Measurements from ENCODE around the gene KEAP1. TPM values are rescaled to one million over a fixed set of nuclear protein-coding genes. Genes with fewer than 3 reads are reported as not detected.

KEAP1 gene
- polyA plus RNA-seq, 1 donor from 2014 or later, result 39.0 TPM

GRCh38 chr19:10508707-10509106 is 5.6 kb upstream of the KEAP1 start:
- no peak for TF ChIP-seq REST (IDR thresholded peaks at IDR 0.05; ENCODE audit: borderline replicate concordance)
- no peak for TF ChIP-seq CTCF (IDR thresholded peaks at IDR 0.05; ENCODE audit: poor library complexity, severe bottlenecking)
- TF ChIP-seq POLR2AphosphoS5 (IDR thresholded peaks at IDR 0.05), result no peak
- TF ChIP-seq MXI1 (conservative IDR thresholded peaks at IDR 0.05; ENCODE audit: poor library complexity, severe bottlenecking), result no peak
- no peak for TF ChIP-seq EP300 (conservative IDR thresholded peaks at IDR 0.05; ENCODE audit: poor library complexity, severe bottlenecking)
- TF ChIP-seq SMC3 (conservative IDR thresholded peaks at IDR 0.05; ENCODE audit: poor library complexity), result no peak
- TF ChIP-seq TAF1 (IDR thresholded peaks at IDR 0.05; ENCODE audit: low read depth), result no peak
- no peak for TF ChIP-seq EZH2 (IDR thresholded peaks at IDR 0.05; ENCODE audit: borderline replicate concordance, insufficient read depth, low read length, poor library complexity, severe bottlenecking)
- no peak for TF ChIP-seq RAD21 (conservative IDR thresholded peaks at IDR 0.05)
- no peaks in the 10 kb centered on the region for H3K9me3 ChIP-seq (ENCODE audit: low read length)
- H3K36me3 ChIP-seq (ENCODE audit: insufficient read depth, low read length), result no peaks in the 10 kb centered on the region
- no peak overlapping the region for H3K4me3 ChIP-seq (ENCODE audit: low read length)
- H3K4me2 ChIP-seq (ENCODE audit: low read length), result no peak overlapping the region
- no peaks in the 10 kb centered on the region for H3K79me2 ChIP-seq (replicated peaks; ENCODE audit: insufficient read depth, low read length)
- no peak overlapping the region for H3K27ac ChIP-seq (ENCODE audit: low read length)
- no peak overlapping the region for H2AFZ ChIP-seq (ENCODE audit: low read depth, low read length)
- H3K9me2 ChIP-seq (ENCODE audit: insufficient read depth, low read length), result no peaks in the 10 kb centered on the region
- H3K9ac ChIP-seq (ENCODE audit: low read length), result no peak overlapping the region
- peaks cover 22% of the 10 kb centered on the region for H3K27me3 ChIP-seq (ENCODE audit: insufficient read depth, low read depth, low read length)
- no peaks in the 10 kb centered on the region for H4K20me1 ChIP-seq (ENCODE audit: insufficient read depth)
- no peaks in the 10 kb centered on the region for H3F3A ChIP-seq (ENCODE audit: insufficient read depth, low read length, poor library complexity, severe bottlenecking)

- no peak for TF ChIP-seq MXI1 (conservative IDR thresholded peaks at IDR 0.05; ENCODE audit: poor library complexity, severe bottlenecking)
- TF ChIP-seq EP300 (conservative IDR thresholded peaks at IDR 0.05; ENCODE audit: poor library complexity, severe bottlenecking), result no peak
- TF ChIP-seq TAF1 (IDR thresholded peaks at IDR 0.05; ENCODE audit: low read depth), result no peak
- TF ChIP-seq EZH2 (IDR thresholded peaks at IDR 0.05; ENCODE audit: borderline replicate concordance, insufficient read depth, low read length, poor library complexity, severe bottlenecking), result no peak
- no peak for TF ChIP-seq REST (IDR thresholded peaks at IDR 0.05; ENCODE audit: borderline replicate concordance)
- TF ChIP-seq POLR2AphosphoS5 (IDR thresholded peaks at IDR 0.05), result no peak
- TF ChIP-seq CTCF (IDR thresholded peaks at IDR 0.05; ENCODE audit: poor library complexity, severe bottlenecking), result no peak
- no peak for TF ChIP-seq RAD21 (conservative IDR thresholded peaks at IDR 0.05)
- no peak for TF ChIP-seq SMC3 (conservative IDR thresholded peaks at IDR 0.05; ENCODE audit: poor library complexity)
- Histone ChIP-seq H3K4me3 (ENCODE audit: low read length) (no peak overlapping the region), H4K20me1 (ENCODE audit: insufficient read depth) (no peaks in the 10 kb centered on the region), H3K36me3 (ENCODE audit: insufficient read depth, low read length) (no peaks in the 10 kb centered on the region), H3K27ac (ENCODE audit: low read length) (no peak overlapping the region), H3F3A (ENCODE audit: insufficient read depth, low read length, poor library complexity, severe bottlenecking) (no peaks in the 10 kb centered on the region), H3K9me3 (ENCODE audit: low read length) (no peaks in the 10 kb centered on the region), H3K9me2 (ENCODE audit: insufficient read depth, low read length) (no peaks in the 10 kb centered on the region), H3K4me2 (ENCODE audit: low read length) (no peak overlapping the region), H3K79me2 (replicated peaks; ENCODE audit: insufficient read depth, low read length) (no peaks in the 10 kb centered on the region), H3K27me3 (ENCODE audit: insufficient read depth, low read depth, low read length) (peaks cover 16% of the 10 kb centered on the region), H2AFZ (ENCODE audit: low read depth, low read length) (no peak overlapping the region), H3K9ac (ENCODE audit: low read length) (no peak overlapping the region)
Observed at GRCh38 chr19:10508036-10508435, 4.9 kb upstream of the KEAP1 start.

Measured in neural cell (in vitro differentiated cells).